HG03432 (cell line): ENCODE measurements around the gene CLCN2.
A peak's percentile ranks its signal among the peaks of the same experiment; 100 is the strongest.

ENCODE experiments used
- ATAC-seq: cut with Tn5 transposase; IDR thresholded peaks from one replicate; pipeline ENCODE4 v1.9.1; 2021; ENCODE audit warnings: mild to moderate bottlenecking, moderate library complexity; ENCODE audit not compliant: unreplicated experiment

The CLCN2 gene

DNA sequence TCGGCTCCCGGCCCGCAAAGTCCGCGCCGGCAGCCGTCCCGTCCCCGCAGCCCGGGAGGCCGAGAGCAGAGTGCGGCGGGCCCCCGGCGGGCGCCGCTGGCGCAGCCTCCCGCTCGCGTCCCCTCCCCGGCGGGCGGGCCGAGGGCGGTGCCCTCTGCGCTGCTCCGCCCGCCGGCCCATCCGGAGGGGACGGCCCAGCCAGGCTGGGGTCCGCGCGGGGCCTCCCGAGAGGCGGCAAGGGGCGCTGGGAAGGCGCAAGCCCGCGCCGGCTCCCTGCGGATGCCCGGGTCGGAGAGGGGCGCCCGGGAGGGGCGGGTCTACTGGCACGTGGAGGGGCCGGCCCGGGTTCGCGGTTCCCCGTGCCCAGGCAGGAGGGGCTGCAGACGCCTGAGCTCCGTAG is at the start of gene CLCN2, which contains the start of gene POLR2H:
Gene CLCN2, minus strand, starts transcription at position 74 of the 400 bp plus-strand sequence. CDS start 126 bp downstream, outside the sequence.
Gene POLR2H, plus strand, starts transcription at position 179 of the 400 bp plus-strand sequence. CDS start 1,783 bp downstream, outside the sequence.
- ATAC-seq, result peak; percentile 45

DNA sequence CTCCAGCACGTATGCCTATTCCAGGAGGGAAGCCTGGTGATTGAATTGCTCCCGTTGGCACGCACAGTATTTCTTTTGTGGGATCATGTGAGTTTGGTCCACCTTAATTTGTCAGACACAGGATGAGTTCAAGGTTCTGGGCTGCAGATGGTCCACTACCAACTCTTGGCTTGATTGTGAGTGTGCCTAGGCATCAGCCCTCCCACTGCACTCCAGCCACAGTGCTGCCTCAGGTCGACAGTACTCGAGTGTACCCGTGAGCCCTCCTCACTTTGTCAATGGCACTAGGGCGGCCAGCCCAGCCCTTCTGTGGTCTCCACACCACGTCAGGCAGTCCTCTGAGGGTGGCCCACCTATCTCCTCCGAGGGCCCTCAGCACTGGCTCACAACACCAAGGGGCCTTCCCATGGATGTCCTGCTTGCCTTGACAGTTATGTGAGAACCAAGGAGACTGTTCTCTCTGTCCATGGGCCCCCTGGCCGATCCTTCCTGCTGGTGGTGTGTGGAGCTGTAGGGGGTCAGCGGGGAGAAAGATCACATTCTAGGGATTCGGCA is 48.6 kb upstream of the CLCN2 start:
- ATAC-seq, result no peak

DNA sequence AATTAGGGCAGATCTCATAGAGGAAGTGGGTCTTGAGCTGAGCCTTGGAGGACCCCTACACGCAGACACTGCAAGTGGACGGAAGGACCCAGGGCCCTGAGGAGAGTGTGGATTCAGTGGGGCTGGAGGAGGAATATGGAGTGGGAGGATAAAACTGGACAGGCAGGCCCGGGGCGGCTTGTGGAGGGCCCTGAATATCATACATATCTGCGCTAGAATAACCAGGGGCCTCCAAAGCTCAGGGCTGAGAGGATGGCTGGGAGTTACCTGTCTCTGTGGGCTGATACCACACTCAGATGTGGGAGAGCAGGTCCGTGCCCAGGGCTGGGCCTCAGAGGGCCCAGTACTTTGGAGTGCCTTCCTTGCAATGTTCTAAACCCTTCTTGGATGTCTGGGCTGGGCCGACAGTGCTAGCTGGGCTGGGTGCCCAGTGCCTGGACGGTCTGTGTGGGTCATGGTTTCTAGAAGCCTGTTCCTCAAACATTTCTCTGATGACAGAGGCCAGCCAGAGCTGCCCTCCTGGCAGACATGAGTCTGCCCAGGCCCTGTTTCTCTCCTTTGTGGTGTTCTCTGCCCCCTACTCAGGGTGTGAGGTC is 48.0 kb upstream of the CLCN2 start:
- no peak for ATAC-seq

DNA sequence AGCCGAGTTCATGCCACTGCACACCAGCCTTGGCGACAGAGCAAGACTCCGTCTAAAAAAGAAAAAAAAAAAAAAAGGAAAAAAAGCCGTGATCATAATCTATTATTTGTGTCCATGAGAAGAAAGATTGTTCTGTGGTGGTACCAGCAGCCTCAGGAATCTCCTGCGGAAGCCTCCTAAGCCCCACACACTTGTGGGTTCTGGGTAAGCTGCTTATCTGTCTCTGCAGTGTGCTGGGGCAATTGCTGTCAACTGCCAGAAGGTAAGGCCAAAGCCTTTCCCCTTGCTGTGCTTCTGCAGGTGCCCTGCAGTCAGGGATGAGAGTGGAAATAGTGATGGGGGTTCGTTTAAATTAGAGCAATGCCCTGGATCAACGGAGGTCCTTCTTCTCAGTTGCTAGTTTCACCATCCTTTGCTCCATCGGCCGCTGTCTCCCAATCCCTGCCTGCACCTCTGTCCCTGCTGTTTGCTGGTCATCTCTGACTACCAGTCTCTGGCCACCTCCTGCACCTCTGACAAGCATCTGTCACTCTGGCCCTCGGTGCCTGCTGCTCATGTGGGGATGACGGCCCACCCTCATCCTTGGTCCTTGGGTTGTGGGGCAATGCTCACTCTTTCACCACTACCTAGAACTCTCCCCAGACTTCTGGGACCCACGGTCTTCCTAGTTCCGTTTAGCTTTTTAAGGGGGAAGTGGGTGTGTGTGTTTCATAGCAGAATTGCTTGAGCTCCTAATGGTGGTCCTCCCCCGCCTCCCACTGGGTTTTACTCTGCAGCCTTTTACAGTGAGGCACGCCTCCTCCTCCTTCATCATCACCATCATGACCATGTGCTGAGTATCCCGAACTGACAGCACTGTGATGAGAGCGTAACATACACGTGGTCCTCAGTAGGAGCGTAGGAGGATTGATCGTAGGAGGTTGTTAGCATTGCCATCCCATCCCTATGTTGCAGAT is 43.9 kb upstream of the CLCN2 start:
- ATAC-seq, result no peak

DNA sequence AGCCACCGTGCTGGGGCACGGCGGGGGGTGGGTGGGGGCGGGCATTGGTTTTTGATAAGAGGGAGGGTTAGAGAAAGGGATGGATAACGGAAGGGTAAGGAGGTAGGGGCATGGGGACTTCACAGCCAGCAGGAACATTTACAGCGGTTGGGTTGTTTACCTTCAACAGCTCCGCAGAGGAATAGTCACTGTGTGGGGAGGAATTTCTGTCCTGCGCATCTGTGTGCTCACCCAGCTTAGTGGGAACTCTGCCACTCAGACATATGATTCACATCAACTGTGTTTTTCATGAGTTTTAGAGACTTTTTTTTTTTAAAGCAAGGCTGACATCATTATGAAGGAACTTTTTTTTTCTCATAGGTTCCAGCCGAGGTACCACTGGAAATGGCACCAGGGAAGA is 38.0 kb upstream of the CLCN2 start:
- no peak for ATAC-seq

DNA sequence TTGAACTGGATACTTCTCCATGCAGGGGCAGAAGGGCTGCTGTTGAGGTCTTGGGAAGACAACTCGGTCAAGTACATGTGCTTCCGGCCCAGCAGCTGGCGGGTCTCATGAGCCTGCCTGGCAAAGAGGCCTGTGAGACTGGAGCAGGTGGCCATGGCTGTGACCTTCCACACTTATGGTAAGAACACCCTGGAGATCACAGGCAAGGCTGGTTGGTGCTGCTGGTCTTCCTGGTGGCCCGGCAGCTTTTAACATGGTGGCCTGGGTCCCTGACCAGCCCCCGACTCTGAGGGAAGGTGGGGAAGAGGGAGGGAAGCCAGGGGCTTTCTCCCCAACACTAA is 33.9 kb upstream of the CLCN2 start:
- ATAC-seq, result no peak

DNA sequence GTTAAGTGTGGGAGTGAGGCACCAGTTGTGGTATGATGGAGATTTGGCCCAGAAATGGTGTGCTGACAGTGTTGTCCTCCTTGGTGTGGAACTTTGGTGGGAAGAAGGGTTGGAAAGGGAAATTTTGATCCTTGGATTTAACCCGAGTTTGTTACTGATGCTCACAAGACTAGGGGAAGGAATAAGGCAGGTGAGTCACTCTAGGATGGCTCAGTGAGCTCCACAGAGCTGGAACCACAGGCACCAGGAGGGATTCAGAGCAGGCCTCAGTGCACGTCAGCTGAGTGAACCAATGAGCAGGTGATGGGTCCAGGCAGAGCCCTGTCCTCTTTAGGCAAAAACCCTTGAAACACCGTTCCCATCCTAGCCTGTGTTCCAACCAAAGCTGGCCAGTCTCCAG is 29.9 kb upstream of the CLCN2 start:
- no peak for ATAC-seq

DNA sequence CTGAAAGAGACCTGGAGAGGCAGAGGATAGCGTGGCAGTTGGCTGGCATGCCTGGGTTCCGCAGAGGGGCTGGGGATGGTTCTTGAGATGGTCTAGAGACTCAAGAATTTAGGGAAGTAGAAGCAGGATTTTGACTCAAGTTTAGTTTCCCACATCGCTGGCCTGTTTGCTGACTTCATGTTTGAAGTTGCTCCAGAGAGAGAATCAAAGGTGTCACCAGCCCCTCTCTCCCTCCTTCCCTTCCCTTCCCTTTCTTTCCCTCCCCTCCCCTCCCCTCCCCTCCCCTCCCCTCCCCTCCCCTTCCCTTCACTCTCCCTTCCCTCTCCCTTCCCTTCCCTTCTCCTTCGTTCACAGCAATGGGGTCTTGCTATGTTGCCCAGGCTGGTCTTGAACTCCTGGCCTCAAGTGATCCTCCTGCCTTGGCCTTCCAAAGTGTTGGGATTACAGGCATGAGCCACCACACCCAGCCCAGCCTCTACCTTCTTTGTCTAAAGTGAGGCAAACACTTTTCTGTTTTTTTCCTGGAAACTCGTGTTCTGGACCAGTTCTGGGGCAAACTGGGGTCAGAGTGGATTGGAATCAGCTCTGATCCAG is 28.6 kb upstream of the CLCN2 start:
- ATAC-seq, result no peak

DNA sequence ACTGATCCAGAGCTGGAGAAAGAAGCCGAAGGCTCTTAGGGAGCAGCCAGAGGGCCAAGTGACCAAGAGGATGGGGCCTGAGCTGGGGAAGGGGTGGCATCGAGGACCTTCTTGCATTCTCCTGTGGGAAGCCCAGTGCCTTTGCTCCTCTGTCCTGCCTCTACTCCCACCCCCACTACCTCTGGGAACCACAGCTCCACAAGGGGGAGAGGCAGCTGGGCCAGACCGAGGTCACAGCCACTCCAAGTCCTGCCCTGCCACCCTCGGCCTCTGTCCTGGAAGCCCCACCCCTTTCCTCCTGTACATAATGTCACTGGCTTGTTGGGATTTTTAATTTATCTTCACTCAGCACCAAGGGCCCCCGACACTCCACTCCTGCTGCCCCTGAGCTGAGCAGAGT is 28.0 kb upstream of the CLCN2 start:
- no peak for ATAC-seq

DNA sequence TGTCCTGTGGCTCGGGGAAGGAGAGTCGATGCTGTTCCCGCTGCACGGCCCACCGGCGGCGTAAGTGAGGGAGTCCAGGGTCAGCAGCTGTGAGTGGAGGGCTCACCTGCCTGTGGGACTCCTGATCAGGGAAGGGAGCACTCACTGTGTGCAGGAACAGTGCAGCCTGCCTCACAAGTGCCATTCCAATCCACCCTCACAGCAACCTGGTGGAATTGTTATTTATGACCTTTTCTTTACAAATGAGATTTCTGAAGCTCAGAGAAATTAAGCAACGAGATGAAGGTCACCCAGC is 27.5 kb upstream of the CLCN2 start:
- ATAC-seq, result no peak

DNA sequence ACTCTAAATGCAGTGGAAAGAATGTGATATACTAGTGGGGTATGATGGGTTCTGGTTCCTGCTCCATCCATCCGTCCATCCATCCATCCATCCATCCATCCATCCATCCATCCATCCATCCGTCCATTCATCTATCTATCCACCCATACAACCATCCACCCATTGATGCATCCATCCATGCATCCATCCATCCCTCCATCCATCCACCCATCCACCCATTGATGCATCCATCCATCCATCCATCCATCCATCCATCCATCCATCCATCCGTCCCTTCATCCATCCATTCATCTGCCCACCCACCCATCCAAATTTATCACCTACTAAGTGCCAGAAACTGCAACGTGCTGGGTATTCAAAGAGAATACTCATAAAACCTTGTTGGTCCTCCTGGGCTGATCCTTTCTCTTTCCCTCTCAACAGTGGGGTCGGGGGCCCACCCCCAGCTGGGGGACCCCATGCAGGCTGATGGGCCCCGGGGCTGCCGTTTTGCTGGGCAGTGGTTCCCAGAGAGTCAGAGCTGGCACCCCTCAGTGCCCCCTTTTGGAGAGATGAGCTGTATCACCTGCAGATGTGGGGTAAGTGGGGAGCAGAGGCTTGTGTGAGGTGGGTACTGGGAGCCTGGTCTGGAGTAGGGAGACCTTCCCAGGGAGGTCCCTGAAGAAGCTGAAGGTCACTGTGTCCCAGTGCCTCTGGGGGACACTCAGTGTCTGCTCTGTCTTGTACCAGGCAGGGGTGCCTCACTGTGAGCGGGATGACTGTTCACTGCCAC is 26.9 kb upstream of the CLCN2 start:
- no peak for ATAC-seq

DNA sequence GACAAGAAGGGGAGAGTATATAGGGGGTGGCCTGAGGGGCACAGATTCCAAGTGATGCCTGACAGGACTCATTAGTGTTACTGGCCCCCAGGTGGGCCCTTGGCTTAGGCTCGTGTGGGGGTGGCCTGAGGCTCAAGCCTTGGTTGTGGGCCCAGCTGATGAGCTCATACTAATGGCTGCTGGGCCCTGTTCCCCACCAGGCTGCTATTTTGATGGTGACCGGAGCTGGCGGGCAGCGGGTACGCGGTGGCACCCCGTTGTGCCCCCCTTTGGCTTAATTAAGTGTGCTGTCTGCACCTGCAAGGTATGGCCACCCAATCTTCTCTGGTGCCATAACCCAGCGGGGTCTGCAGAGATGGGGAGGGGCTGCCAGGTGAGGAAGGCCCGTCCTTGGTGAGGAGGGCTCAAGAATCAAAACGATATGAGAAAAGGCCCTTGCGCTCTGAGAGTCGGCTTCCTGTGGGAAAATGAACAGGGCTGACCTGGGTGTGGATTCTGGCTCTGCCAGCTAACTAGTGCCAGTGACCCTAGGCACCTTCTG is 25.8 kb upstream of the CLCN2 start:
- no peak for ATAC-seq

DNA sequence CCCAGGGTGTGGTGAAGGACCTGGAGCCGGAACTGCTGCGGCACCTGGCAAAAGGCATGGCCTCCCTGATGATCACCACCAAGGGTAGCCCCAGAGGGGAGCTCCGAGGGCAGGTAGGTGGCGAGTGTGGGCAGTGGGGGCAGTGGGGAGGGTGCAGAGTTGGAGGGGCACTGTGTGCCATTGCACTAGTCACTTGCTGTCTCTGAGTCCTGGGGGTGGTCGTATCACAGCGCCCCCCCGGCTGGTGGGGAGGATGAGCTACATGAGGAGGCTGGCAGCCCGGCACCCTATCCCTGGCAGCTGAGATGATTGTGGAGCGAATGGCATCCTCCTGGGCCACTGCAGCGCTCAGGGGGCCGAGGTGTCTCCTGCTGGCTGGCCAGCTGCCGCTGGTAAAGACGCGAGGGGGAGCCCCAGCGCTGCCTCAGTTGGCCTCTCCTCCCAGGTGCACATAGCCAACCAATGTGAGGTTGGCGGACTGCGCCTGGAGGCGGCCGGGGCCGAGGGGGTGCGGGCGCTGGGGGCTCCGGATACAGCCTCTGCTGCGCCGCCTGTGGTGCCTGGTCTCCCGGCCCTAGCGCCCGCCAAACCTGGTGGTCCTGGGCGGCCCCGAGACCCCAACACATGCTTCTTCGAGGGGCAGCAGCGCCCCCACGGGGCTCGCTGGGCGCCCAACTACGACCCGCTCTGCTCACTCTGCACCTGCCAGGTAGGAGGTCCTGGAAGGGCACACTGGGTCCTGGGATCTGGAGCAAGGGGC is 24.8 kb upstream of the CLCN2 start:
- ATAC-seq, result no peak

DNA sequence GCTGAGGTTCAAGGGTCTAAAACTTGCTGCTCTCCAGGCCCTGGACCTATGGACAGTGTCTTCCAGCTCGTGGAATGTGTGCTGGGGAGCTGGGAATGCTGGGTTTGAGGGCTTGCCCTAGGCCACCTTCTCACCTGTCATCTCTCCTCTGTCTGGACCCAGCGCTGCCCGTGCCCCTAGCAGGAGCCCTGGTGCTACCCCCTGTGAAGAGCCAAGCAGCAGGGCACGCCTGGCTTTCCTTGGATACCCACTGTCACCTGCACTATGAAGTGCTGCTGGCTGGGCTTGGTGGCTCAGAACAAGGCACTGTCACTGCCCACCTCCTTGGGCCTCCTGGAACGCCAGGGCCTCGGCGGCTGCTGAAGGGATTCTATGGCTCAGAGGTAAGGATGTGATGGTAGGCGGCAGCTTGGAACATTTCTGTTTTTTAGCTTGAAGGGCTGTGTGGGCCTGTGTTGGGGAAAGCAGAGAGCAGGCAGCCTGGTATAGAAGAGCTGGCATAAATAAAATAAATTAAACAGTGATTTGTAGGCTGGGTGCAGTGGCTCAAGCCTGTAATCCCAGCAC is 23.5 kb upstream of the CLCN2 start:
- ATAC-seq, result no peak

DNA sequence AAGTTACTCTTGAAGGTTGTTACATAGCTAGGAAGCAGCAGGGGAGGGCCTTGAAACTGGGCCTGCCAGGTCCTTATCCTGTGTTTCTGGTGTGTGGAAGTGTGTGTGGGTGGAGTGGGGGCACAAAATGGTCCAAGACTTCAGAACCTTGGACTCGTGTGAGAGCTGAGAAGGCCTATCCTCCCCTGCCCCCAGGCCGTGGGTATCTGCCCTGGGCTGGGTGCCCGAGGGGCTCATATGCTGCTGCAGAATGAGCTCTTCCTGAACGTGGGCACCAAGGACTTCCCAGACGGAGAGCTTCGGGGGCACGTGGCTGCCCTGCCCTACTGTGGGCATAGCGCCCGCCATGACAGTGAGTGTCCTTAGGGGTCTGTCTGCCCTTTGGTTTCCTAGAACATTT is 22.9 kb upstream of the CLCN2 start:
- no peak for ATAC-seq

DNA sequence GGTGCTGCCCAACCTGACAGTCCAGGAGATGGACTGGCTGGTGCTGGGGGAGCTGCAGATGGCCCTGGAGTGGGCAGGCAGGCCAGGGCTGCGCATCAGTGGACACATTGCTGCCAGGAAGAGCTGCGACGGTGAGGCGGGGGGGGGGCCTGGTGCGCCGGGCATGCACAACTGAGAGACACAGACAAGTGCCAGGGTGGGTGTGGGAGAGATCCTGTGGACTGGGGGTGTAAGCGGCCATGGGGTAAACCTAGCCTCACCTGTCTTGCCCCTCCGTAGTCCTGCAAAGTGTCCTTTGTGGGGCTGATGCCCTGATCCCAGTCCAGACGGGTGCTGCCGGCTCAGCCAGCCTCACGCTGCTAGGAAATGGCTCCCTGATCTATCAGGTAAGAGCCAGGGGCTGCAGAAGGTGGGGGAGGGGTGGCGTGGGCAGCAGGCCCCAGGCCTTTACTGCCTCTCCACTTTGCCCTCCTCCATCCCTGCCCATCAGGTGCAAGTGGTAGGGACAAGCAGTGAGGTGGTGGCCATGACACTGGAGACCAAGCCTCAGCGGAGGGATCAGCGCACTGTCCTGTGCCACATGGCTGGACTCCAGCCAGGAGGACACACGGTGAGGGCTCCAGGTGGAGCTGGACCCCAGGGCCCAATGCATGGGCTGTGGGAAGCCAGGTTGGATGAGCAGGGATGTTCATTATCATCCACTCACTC is 21.8 kb upstream of the CLCN2 start:
- no peak for ATAC-seq

DNA sequence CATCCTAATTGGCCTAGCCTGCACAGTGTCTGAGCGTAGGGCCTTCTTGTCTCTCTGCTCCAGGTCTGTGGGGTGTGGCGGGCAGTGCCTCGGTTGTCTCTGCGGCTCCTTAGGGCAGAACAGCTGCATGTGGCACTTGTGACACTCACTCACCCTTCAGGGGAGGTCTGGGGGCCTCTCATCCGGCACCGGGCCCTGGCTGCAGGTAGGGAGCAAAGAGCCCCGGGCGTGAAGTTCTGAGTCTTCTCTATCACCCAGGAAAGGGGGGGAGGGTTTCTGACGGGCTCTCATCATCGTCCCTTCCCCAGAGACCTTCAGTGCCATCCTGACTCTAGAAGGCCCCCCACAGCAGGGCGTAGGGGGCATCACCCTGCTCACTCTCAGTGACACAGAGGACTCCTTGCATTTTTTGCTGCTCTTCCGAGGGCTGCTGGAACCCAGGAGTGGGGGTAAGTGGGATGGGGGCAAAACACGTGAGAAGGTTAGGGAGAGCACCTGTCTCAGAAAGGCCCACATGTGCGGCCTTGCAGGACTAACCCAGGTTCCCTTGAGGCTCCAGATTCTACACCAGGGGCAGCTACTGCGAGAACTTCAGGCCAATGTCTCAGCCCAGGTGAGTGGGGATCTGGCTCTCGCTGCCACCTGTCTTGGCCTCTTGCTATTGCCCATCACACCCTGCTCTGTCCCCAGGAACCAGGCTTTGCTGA is 21.1 kb upstream of the CLCN2 start:
- ATAC-seq, result no peak
